HepG2 (cell line): ENCODE measurements around the gene GNAT3. TPM values are rescaled to one million over a fixed set of nuclear protein-coding genes. Genes with fewer than 3 reads are reported as not detected.

Experiments used
- ATAC-seq: fragments of 200-7000 bp; cut with Tn5 transposase; 3 replicates; pipeline ENCODE4 v1.9.1; 2020; ENCODE audit warnings: mild to moderate bottlenecking, moderate library complexity
- BruUV-seq: library from RNA; stranded (reverse); fragments of 400-500 nt; replicated peaks from 2 replicates; lab custom pipeline; 2021; lab: Mats Ljungman, UMichigan
- CTCF ChIA-PET: fragments of 300-600 bp; formaldehyde crosslinking; extraction: SDS; loops from one replicate; lab custom pipeline; 2021; ENCODE audit warnings: low total read pairs, inconsistent platforms, low intra/inter-chr PET ratio; lab: Yijun Ruan, JAX
- POLR2A ChIA-PET: fragments of 350-600 bp; sonication (Branson Sonifier 250); formaldehyde crosslinking; loops from one replicate; lab custom pipeline; 2020; ENCODE audit warnings: antibody characterized with exemption, inconsistent platforms; lab: Yijun Ruan, JAX
- DNase-seq: peaks from one replicate; pipeline ENCODE4 v3.0.0-alpha.2; 2015; ENCODE audit warnings: low spot score
- FAIRE-seq: peaks from 3 replicates; lab custom pipeline; 2011; peaks lifted over from hg19 to GRCh38; lab: Jason Lieb, UNC
- H2AFZ ChIP-seq: one replicate; pipeline ENCODE4 v1.6.1; 2011; ENCODE audit warnings: low read length, inconsistent platforms
- H3K27ac ChIP-seq: fragments of 300-600 bp; 3 replicates; pipeline ENCODE4 v1.8.0; 2011; ENCODE audit warnings: mixed run types, mild to moderate bottlenecking, mixed read lengths, low read length, inconsistent platforms; ENCODE audit not compliant: insufficient read depth; ENCODE audit errors: extremely low read length
- H3K27me3 ChIP-seq, 2 experiments: fragments of 200-600 bp in 1 of 2; 2 replicates in 1 of 2; 3 replicates in 1 of 2; pipeline versions ENCODE4 v1.6.0 to v1.8.0; 2011; ENCODE audit warnings: low read length in 2 of 2, mild to moderate bottlenecking in 2 of 2, moderate library complexity in 2 of 2, inconsistent platforms in 1 of 2; ENCODE audit not compliant: insufficient read depth in 2 of 2, control insufficient read depth in 1 of 2
- H3K36me3 ChIP-seq, 2 experiments: fragments of 200-600 bp in 1 of 2; replicated peaks in 1 of 2; 2 replicates in 1 of 2; 3 replicates in 1 of 2; pipeline versions ENCODE4 v1.5.1 to v1.8.0; 2011; ENCODE audit warnings: low read length in 2 of 2, inconsistent platforms in 1 of 2; ENCODE audit not compliant: insufficient read depth in 2 of 2, control insufficient read depth in 1 of 2
- H3K4me1 ChIP-seq: 2 replicates; pipeline ENCODE4 v1.5.1; 2012; ENCODE audit warnings: low read length, inconsistent platforms; ENCODE audit not compliant: insufficient read depth
- H3K4me2 ChIP-seq: 2 replicates; pipeline ENCODE4 v1.6.0; 2011; ENCODE audit warnings: low read depth, low read length, inconsistent platforms
- H3K4me3 ChIP-seq, 3 experiments: fragments of 200-600 bp in 1 of 3; sonication (generic), shearing (Covaris generic) in 1 of 3; replicated peaks in 1 of 3; 2 replicates each; pipeline ENCODE4 v1.5.1; 2011 to 2016; ENCODE audit warnings: low read length in 3 of 3, inconsistent platforms in 2 of 3, low read depth in 2 of 3, mild to moderate bottlenecking in 2 of 3, control low read depth in 1 of 3, mixed read lengths in 1 of 3; ENCODE audit not compliant: insufficient read depth in 1 of 3
- H3K79me2 ChIP-seq: one replicate; pipeline ENCODE4 v1.6.1; 2011; ENCODE audit warnings: low read length, inconsistent platforms; ENCODE audit not compliant: insufficient read depth
- H3K9ac ChIP-seq: 2 replicates; pipeline ENCODE4 v1.6.0; 2011; ENCODE audit warnings: mild to moderate bottlenecking, low read depth, low read length, inconsistent platforms; ENCODE audit not compliant: insufficient read depth
- H3K9me3 ChIP-seq: 2 replicates; pipeline ENCODE4 v1.5.1; 2012; ENCODE audit warnings: mild to moderate bottlenecking, low read length
- H4K20me1 ChIP-seq: 2 replicates; pipeline ENCODE4 v1.6.0; 2011; ENCODE audit warnings: inconsistent platforms, mild to moderate bottlenecking, low read length, moderate library complexity; ENCODE audit not compliant: insufficient read depth
- HNRNPUL1 ChIP-seq: fragments of 200-400 bp; formaldehyde crosslinking; IDR thresholded peaks from 2 replicates; pipeline ENCODE4 v1.6.1; 2017; ENCODE audit warnings: low read depth, mild to moderate bottlenecking, low read length, moderate library complexity
- MAFG ChIP-seq: sonication (generic); formaldehyde crosslinking; IDR thresholded peaks from 2 replicates; pipeline ENCODE4 v1.5.1; 2020; ENCODE audit warnings: mild to moderate bottlenecking, missing genetic modification reagents
- NFAT5 ChIP-seq: sonication (generic); formaldehyde crosslinking; IDR thresholded peaks from 2 replicates; pipeline ENCODE4 v1.4.0; 2020; ENCODE audit warnings: missing genetic modification reagents
- PAXIP1 ChIP-seq: sonication (generic); formaldehyde crosslinking; conservative IDR thresholded peaks from 2 replicates; pipeline ENCODE4 v1.4.0; 2020; ENCODE audit warnings: mild to moderate bottlenecking, missing genetic modification reagents, moderate library complexity
- ZBED4 ChIP-seq: sonication (generic); formaldehyde crosslinking; IDR thresholded peaks from 2 replicates; pipeline ENCODE4 v1.4.0; 2020; ENCODE audit warnings: missing genetic modification reagents, borderline replicate concordance
- ZBTB43 ChIP-seq: sonication (generic); formaldehyde crosslinking; conservative IDR thresholded peaks from 2 replicates; pipeline ENCODE4 v1.4.0; 2020; ENCODE audit warnings: missing genetic modification reagents
- ZNF230 ChIP-seq: sonication (generic); formaldehyde crosslinking; IDR thresholded peaks from 2 replicates; pipeline ENCODE4 v1.4.0; 2020; ENCODE audit warnings: mild to moderate bottlenecking, missing genetic modification reagents
- ZNF234 ChIP-seq: sonication (generic); formaldehyde crosslinking; conservative IDR thresholded peaks from 2 replicates; pipeline ENCODE4 v1.5.1; 2020; ENCODE audit warnings: mild to moderate bottlenecking, missing genetic modification reagents
- whole genome bisulfite sequencing: methylation state at CpG from one replicate; pipeline ENCODE4 v1.1.6; 2017; ENCODE audit warnings: low lambda C conversion rate; 5-methylcytosine and 5-hydroxymethylcytosine counted together
- in situ Hi-C: cut with HindIII; loops from 2 replicates; pipeline ENCODE4 v1.10.0; 2017; ENCODE audit warnings: low pct_unique_long_range_greater_than_20kb; ENCODE audit not compliant: extremely low pct_ligation_motif_present
- intact Hi-C: fragments of 100-400 bp; cut with micrococcal nuclease; formaldehyde crosslinking; loops from one replicate; pipeline ENCODE4 v1.10.0; 2022; ENCODE audit not compliant: unreplicated experiment
- polyA plus RNA-seq, 8 experiments: library from polyadenylated mRNA; depleted of rRNA in 3 of 8; stranded (reverse) in 7 of 8; unstranded in 1 of 8; fragments of >200 nt; fragmentation: Illumina TruSeq in 4 of 8; extraction: Trizol in 4 of 8; gene quantifications; 2 replicates each; pipeline versions ENCODE4 v1.2.1 to v1.2.3, GENCODE V29; 2011 to 2016; ENCODE audit warnings: low read depth in 4 of 8, missing spikeins in 1 of 8, mixed read lengths in 1 of 8; ENCODE audit not compliant: insufficient read depth in 1 of 8
- total RNA-seq, 5 experiments: library from RNA; depleted of rRNA; stranded (reverse); fragments of >200 nt; fragmentation: Illumina TruSeq; extraction: Trizol; gene quantifications; 2 replicates each; pipeline ENCODE4 v1.2.3, GENCODE V29; 2016; ENCODE audit warnings: low read depth in 1 of 5

GNAT3 gene
- total and polyA plus RNA-seq, 2 of the 13 experiments (the other 11 are each of a cell fraction or from before 2014, with no cell fraction given): not detected

- no peak for TF ChIP-seq NFAT5 (CRISPR knock-in tag)
- TF ChIP-seq ZNF230 (CRISPR knock-in tag): no peak
Observed at GRCh38 chr7:80427218-80427617, 84.6 kb downstream of the GNAT3 start (continued).

GRCh38 chr7:80420876-80421275 is 91.0 kb downstream of the GNAT3 start:
- Histone ChIP-seq H3K79me2 (no peaks in the 10 kb centered on the region), H3K4me2 (no peak overlapping the region), H3K27ac (no peak overlapping the region), H3K9me3 (no peaks in the 10 kb centered on the region), H3K9ac (no peak overlapping the region), H3K4me1 (no peaks in the 10 kb centered on the region), H3K27me3 (no peaks in the 10 kb centered on the region), H3K36me3 (no peaks in the 10 kb centered on the region), H2AFZ (no peak overlapping the region), H3K4me3 (no peak overlapping the region), H4K20me1 (no peaks in the 10 kb centered on the region)
- CTCF ChIA-PET: no interaction called here
- ATAC-seq: no peak
- no peak for DNase-seq
- POLR2A ChIA-PET: no interaction called here
- BruUV-seq: no TSS peak
- WGBS: 2% methylated on average over 2 of the region's 2 CpGs
- intact Hi-C loops: loop anchor here (10.0 kb wide), 1 partner anchor 1054 kb away; no protein-coding TSS in a partner anchor
- FAIRE-seq: no peak
- in situ Hi-C loops: no loop called here
- no peak for TF ChIP-seq MAFG (CRISPR knock-in tag)
- TF ChIP-seq ZNF234 (CRISPR knock-in tag): no peak
- TF ChIP-seq ZBTB43 (CRISPR knock-in tag): no peak
- TF ChIP-seq HNRNPUL1: no peak
- TF ChIP-seq PAXIP1 (CRISPR knock-in tag): no peak
- no peak for TF ChIP-seq ZBED4 (CRISPR knock-in tag)
